Measurements from ENCODE around the gene ATXN7L2.

The ATXN7L2 gene

GRCh38 chr1:109466452-109467300 lies 17.0 kb upstream of the ATXN7L2 start, which contains the start of gene SYPL2 (continued):
- TF ChIP-seq ELK4 (IDR thresholded peaks at IDR 0.05; ENCODE audit: borderline replicate concordance, low read depth, low read length): no peak
- TF ChIP-seq BCL6B (tag by site-specific recombination; IDR thresholded peaks at IDR 0.05): no peak
- TF ChIP-seq ZNF184 (tag by site-specific recombination; IDR thresholded peaks at IDR 0.05): no peak
- TF ChIP-seq SCRT1 (tag by site-specific recombination; IDR thresholded peaks at IDR 0.05; ENCODE audit: borderline replicate concordance): no peak
- TF ChIP-seq ZNF394 (tag by site-specific recombination; IDR thresholded peaks at IDR 0.05; ENCODE audit: borderline replicate concordance): no peak
- TF ChIP-seq ZNF561 (tag by site-specific recombination; IDR thresholded peaks at IDR 0.05; ENCODE audit: borderline replicate concordance): no peak; the same call in 1 of the 2 replicates
- TF ChIP-seq ZNF10 (tag by site-specific recombination; IDR thresholded peaks at IDR 0.05): no peak
- no peak for TF ChIP-seq ZNF521 (tag by site-specific recombination; IDR thresholded peaks at IDR 0.05)
- TF ChIP-seq ZNF558 (tag by site-specific recombination; IDR thresholded peaks at IDR 0.05): no peak
- no peak for TF ChIP-seq ZNF274 (IDR thresholded peaks at IDR 0.05; ENCODE audit: low read length)
- no peak for TF ChIP-seq ZNF274 (tag by site-specific recombination; IDR thresholded peaks at IDR 0.05; ENCODE audit: borderline replicate concordance)
- no peak for TF ChIP-seq INSM2 (tag by site-specific recombination; IDR thresholded peaks at IDR 0.05)
- no peak for TF ChIP-seq GFI1B (tag by site-specific recombination; IDR thresholded peaks at IDR 0.05)
- no peak for TF ChIP-seq ZNF530 (tag by site-specific recombination; IDR thresholded peaks at IDR 0.05; ENCODE audit: low read depth)
- TF ChIP-seq ZBTB10 (tag by site-specific recombination; IDR thresholded peaks at IDR 0.05): 0 out of 2 replicates have a peak, but pooled peaks have one; percentile 5
- TF ChIP-seq ZNF148 (tag by site-specific recombination; IDR thresholded peaks at IDR 0.05; ENCODE audit: borderline replicate concordance): no peak
- no peak for TF ChIP-seq IKZF3 (tag by site-specific recombination; IDR thresholded peaks at IDR 0.05)
- TF ChIP-seq ZNF449 (tag by site-specific recombination; IDR thresholded peaks at IDR 0.05): peak; percentile 62
- TF ChIP-seq ZNF280C (tag by site-specific recombination; IDR thresholded peaks at IDR 0.05): no peak
- TF ChIP-seq TSHZ1 (tag by site-specific recombination; IDR thresholded peaks at IDR 0.05; ENCODE audit: borderline replicate concordance): no peak
- TF ChIP-seq ZNF133 (tag by site-specific recombination; IDR thresholded peaks at IDR 0.05): no peak
